Activated CD4-positive, CD25-positive, alpha-beta regulatory T cell treated with anti-CD3 and anti-CD28 coated beads, Interleukin-2, amount 50 U/mL, for 24 hours (primary cell): ENCODE results near the gene NFATC2.
A peak's percentile ranks its signal among the peaks of the same experiment; 100 is the strongest.
"Not testable (repeated sequence)": the region's sequence is repeated elsewhere in the genome, so short reads cannot be mapped to it uniquely, and the experiment has no call there.

Experiments used
- ATAC-seq, 2 donors: fragments of 150-1000 bp; cut with Tn5 transposase; one replicate each; pipeline ENCODE4 v1.10.0; 2021; ENCODE audit warnings: mild to moderate bottlenecking in 1 of 2, moderate library complexity in 1 of 2

Gene NFATC2

GRCh38 chr20:51493346-51493791 is 49.1 kb downstream of the NFATC2 start:
- ATAC-seq: peak; percentile 56 to 60

- no peak for ATAC-seq
Observed at GRCh38 chr20:51492167-51493092, 50.1 kb downstream of the NFATC2 start.

GRCh38 chr20:51491393-51491792 is 51.1 kb downstream of the NFATC2 start:
- no peak for ATAC-seq

- ATAC-seq: no peak
Observed at GRCh38 chr20:51490635-51491034, 51.9 kb downstream of the NFATC2 start.

- no peak for ATAC-seq
Observed at GRCh38 chr20:51489611-51490010, 52.9 kb downstream of the NFATC2 start.

- no peak for ATAC-seq
Observed at GRCh38 chr20:51488331-51488730, 54.2 kb downstream of the NFATC2 start.

GRCh38 chr20:51487565-51488268 is 54.8 kb downstream of the NFATC2 start:
- ATAC-seq: no peak

GRCh38 chr20:51487076-51487475 is 55.4 kb downstream of the NFATC2 start:
- ATAC-seq: no peak

- no peak for ATAC-seq
Observed at GRCh38 chr20:51486197-51487005, 56.1 kb downstream of the NFATC2 start.

- no peak for ATAC-seq
Observed at GRCh38 chr20:51484831-51485230, 57.7 kb downstream of the NFATC2 start.

- no peak for ATAC-seq
Observed at GRCh38 chr20:51484141-51484815, 58.2 kb downstream of the NFATC2 start.

GRCh38 chr20:51482836-51483473 is 59.6 kb downstream of the NFATC2 start:
- no peak for ATAC-seq

- no peak for ATAC-seq
Observed at GRCh38 chr20:51481341-51481914, 61.1 kb downstream of the NFATC2 start.

GRCh38 chr20:51480507-51481270 is 61.8 kb downstream of the NFATC2 start:
- peak; percentile 91 to 92 for ATAC-seq

- ATAC-seq: not testable (repeated sequence)
Observed at GRCh38 chr20:51476106-51476505, 66.4 kb downstream of the NFATC2 start.

GRCh38 chr20:51473771-51474170 is 68.7 kb downstream of the NFATC2 start:
- no peak for ATAC-seq

GRCh38 chr20:51473256-51473655 is 69.3 kb downstream of the NFATC2 start:
- ATAC-seq: no peak

GRCh38 chr20:51470907-51471411 is 71.6 kb downstream of the NFATC2 start:
- peak; percentile 82 to 83 for ATAC-seq

- ATAC-seq: peak; percentile 46 to 58
Observed at GRCh38 chr20:51470499-51470820, 72.1 kb downstream of the NFATC2 start.
